ENCODE data around the gene ARRB1.

The ARRB1 gene

GRCh38 chr11:75293903-75294302 is 57.6 kb downstream of the ARRB1 start:
- Histone ChIP-seq H3K36me3 (ENCODE audit: control insufficient read depth, insufficient read depth, low read length) (no peaks in the 10 kb centered on the region), H3K9ac (ENCODE audit: low read depth, low read length) (no peak overlapping the region), H3K27ac (ENCODE audit: low read depth, low read length) (no peak overlapping the region), H3K4me3 (ENCODE audit: low read depth, low read length) (no peak overlapping the region), H3K27me3 (ENCODE audit: control insufficient read depth, insufficient read depth, low read length) (no peaks in the 10 kb centered on the region), H3K4me1 (ENCODE audit: control insufficient read depth, insufficient read depth, low read length) (no peaks in the 10 kb centered on the region), H3K9me3 (ENCODE audit: control insufficient read depth, insufficient read depth, low read length) (no peaks in the 10 kb centered on the region)

DNA sequence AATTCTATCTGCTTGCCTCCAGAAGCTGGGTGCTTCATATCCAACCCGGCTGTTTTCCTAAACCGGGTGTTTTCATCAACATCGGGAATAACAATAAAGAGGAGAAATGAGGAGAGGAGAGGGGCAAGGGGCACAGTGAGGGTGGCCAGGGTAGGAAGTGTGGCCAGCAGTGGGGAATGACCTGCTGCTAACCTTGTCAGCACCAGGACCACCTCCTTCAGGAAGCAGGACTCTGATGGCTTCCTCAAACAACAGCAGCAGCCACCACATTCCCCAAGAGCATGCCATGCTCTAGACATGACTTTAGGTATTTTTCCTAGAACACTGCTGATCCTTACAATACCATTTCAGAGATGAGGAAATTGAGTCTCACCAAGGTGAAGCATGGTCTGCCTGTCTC is 58.5 kb downstream of the ARRB1 start:
- no peak overlapping the region for H3K4me3 ChIP-seq (ENCODE audit: low read depth, low read length)
- H3K27ac ChIP-seq (ENCODE audit: low read depth, low read length), result no peak overlapping the region
- no peaks in the 10 kb centered on the region for H3K4me1 ChIP-seq (ENCODE audit: control insufficient read depth, insufficient read depth, low read length)
- no peaks in the 10 kb centered on the region for H3K27me3 ChIP-seq (ENCODE audit: control insufficient read depth, insufficient read depth, low read length)
- H3K9ac ChIP-seq (ENCODE audit: low read depth, low read length), result no peak overlapping the region
- H3K9me3 ChIP-seq (ENCODE audit: control insufficient read depth, insufficient read depth, low read length), result no peaks in the 10 kb centered on the region
- H3K36me3 ChIP-seq (ENCODE audit: control insufficient read depth, insufficient read depth, low read length), result no peaks in the 10 kb centered on the region

DNA sequence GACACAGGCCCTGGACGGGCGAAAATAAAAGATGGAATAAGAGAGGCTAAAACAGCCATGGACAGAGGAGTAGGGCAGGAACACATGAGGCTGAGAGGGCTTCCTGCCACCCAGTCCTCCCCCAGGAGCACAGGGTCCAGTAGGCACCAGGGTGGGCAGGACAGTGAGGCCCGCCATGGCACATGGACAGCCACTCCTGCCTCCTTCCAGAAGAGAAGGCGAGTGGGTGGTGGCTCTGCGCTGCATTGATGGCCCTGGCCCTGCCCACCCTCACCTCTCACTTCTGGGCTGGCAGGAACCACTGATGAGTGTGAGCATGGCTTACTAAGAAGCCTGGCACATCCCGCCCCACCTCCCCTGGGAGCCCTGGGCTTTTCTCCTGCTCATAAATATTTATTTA is 59.7 kb downstream of the ARRB1 start:
- Histone ChIP-seq H3K9me3 (ENCODE audit: control insufficient read depth, insufficient read depth, low read length) (no peaks in the 10 kb centered on the region), H3K27me3 (ENCODE audit: control insufficient read depth, insufficient read depth, low read length) (no peaks in the 10 kb centered on the region), H3K4me1 (ENCODE audit: control insufficient read depth, insufficient read depth, low read length) (no peaks in the 10 kb centered on the region), H3K36me3 (ENCODE audit: control insufficient read depth, insufficient read depth, low read length) (peaks cover 2% of the 10 kb centered on the region; the same call in 1 of the 2 replicates), H3K9ac (ENCODE audit: low read depth, low read length) (no peak overlapping the region), H3K27ac (ENCODE audit: low read depth, low read length) (no peak overlapping the region), H3K4me3 (ENCODE audit: low read depth, low read length) (no peak overlapping the region)

DNA sequence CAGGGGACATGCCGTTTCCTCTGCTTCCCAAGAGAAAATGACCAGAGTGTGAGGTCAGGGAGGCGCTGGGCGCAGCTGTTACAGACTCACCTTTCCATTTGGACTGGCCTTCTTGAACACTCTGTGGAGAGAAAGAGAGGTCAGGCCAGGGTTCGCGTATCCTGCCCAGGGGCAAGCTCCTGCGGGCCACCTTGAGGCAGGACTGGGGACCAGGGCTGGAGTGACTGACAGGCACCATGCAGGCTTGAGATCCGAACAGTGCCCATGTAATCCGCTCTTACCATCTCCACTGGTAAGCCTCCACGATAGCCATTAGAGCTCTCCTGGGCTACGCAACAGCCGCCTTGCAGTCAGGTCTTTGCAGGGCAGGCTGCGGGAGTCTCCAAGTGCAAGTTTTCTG is 61.5 kb downstream of the ARRB1 start:
- Histone ChIP-seq H3K36me3 (ENCODE audit: control insufficient read depth, insufficient read depth, low read length) (peaks cover 2% of the 10 kb centered on the region; the same call in 1 of the 2 replicates), H3K4me3 (ENCODE audit: low read depth, low read length) (no peak overlapping the region), H3K27me3 (ENCODE audit: control insufficient read depth, insufficient read depth, low read length) (no peaks in the 10 kb centered on the region), H3K27ac (ENCODE audit: low read depth, low read length) (no peak overlapping the region), H3K9ac (ENCODE audit: low read depth, low read length) (no peak overlapping the region), H3K4me1 (ENCODE audit: control insufficient read depth, insufficient read depth, low read length) (no peaks in the 10 kb centered on the region), H3K9me3 (ENCODE audit: control insufficient read depth, insufficient read depth, low read length) (no peaks in the 10 kb centered on the region)

DNA sequence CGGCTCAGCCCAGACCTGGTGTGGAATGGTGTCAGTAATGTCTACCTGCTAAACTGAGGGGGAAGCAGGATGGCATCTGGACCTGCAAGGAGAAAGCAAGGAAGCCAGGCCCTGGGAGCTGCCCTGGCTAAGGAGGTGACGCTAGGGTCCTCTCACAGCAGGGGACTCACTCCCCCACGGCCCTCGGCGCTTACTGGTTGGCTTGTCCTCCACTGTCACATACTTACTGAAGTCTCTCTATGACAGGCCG is 62.0 kb downstream of the ARRB1 start:
- Histone ChIP-seq H3K27me3 (ENCODE audit: control insufficient read depth, insufficient read depth, low read length) (no peaks in the 10 kb centered on the region), H3K9ac (ENCODE audit: low read depth, low read length) (no peak overlapping the region), H3K4me1 (ENCODE audit: control insufficient read depth, insufficient read depth, low read length) (no peaks in the 10 kb centered on the region), H3K27ac (ENCODE audit: low read depth, low read length) (no peak overlapping the region), H3K36me3 (ENCODE audit: control insufficient read depth, insufficient read depth, low read length) (peaks cover 2% of the 10 kb centered on the region; the same call in 1 of the 2 replicates), H3K9me3 (ENCODE audit: control insufficient read depth, insufficient read depth, low read length) (no peaks in the 10 kb centered on the region), H3K4me3 (ENCODE audit: low read depth, low read length) (no peak overlapping the region)

- H3K4me3 ChIP-seq (ENCODE audit: low read depth, low read length), result no peak overlapping the region
- H3K36me3 ChIP-seq (ENCODE audit: control insufficient read depth, insufficient read depth, low read length), result peaks cover 2% of the 10 kb centered on the region; the same call in 1 of the 2 replicates
- no peaks in the 10 kb centered on the region for H3K9me3 ChIP-seq (ENCODE audit: control insufficient read depth, insufficient read depth, low read length)
- H3K27me3 ChIP-seq (ENCODE audit: control insufficient read depth, insufficient read depth, low read length), result no peaks in the 10 kb centered on the region
- no peak overlapping the region for H3K27ac ChIP-seq (ENCODE audit: low read depth, low read length)
- no peaks in the 10 kb centered on the region for H3K4me1 ChIP-seq (ENCODE audit: control insufficient read depth, insufficient read depth, low read length)
- no peak overlapping the region for H3K9ac ChIP-seq (ENCODE audit: low read depth, low read length)
Measured at GRCh38 chr11:75287579-75287978, 63.9 kb downstream of the ARRB1 start.

- Histone ChIP-seq H3K27me3 (ENCODE audit: control insufficient read depth, insufficient read depth, low read length) (no peaks in the 10 kb centered on the region), H3K36me3 (ENCODE audit: control insufficient read depth, insufficient read depth, low read length) (peaks cover 2% of the 10 kb centered on the region; the same call in 1 of the 2 replicates), H3K27ac (ENCODE audit: low read depth, low read length) (no peak overlapping the region), H3K9me3 (ENCODE audit: control insufficient read depth, insufficient read depth, low read length) (no peaks in the 10 kb centered on the region), H3K9ac (ENCODE audit: low read depth, low read length) (no peak overlapping the region), H3K4me1 (ENCODE audit: control insufficient read depth, insufficient read depth, low read length) (no peaks in the 10 kb centered on the region), H3K4me3 (ENCODE audit: low read depth, low read length) (no peak overlapping the region)
Measured at GRCh38 chr11:75286826-75287465, 64.5 kb downstream of the ARRB1 start.

GRCh38 chr11:75285776-75286360 is 65.6 kb downstream of the ARRB1 start:
- no peak overlapping the region for H3K9ac ChIP-seq (ENCODE audit: low read depth, low read length)
- H3K27ac ChIP-seq (ENCODE audit: low read depth, low read length), result no peak overlapping the region
- no peaks in the 10 kb centered on the region for H3K9me3 ChIP-seq (ENCODE audit: control insufficient read depth, insufficient read depth, low read length)
- no peaks in the 10 kb centered on the region for H3K27me3 ChIP-seq (ENCODE audit: control insufficient read depth, insufficient read depth, low read length)
- H3K4me1 ChIP-seq (ENCODE audit: control insufficient read depth, insufficient read depth, low read length), result no peaks in the 10 kb centered on the region
- H3K36me3 ChIP-seq (ENCODE audit: control insufficient read depth, insufficient read depth, low read length), result peaks cover 2% of the 10 kb centered on the region; the same call in 1 of the 2 replicates
- no peak overlapping the region for H3K4me3 ChIP-seq (ENCODE audit: low read depth, low read length)

- Histone ChIP-seq H3K9me3 (ENCODE audit: control insufficient read depth, insufficient read depth, low read length) (no peaks in the 10 kb centered on the region), H3K4me1 (ENCODE audit: control insufficient read depth, insufficient read depth, low read length) (no peaks in the 10 kb centered on the region), H3K36me3 (ENCODE audit: control insufficient read depth, insufficient read depth, low read length) (peaks cover 2% of the 10 kb centered on the region; the same call in 1 of the 2 replicates), H3K27ac (ENCODE audit: low read depth, low read length) (no peak overlapping the region), H3K27me3 (ENCODE audit: control insufficient read depth, insufficient read depth, low read length) (no peaks in the 10 kb centered on the region), H3K4me3 (ENCODE audit: low read depth, low read length) (no peak overlapping the region), H3K9ac (ENCODE audit: low read depth, low read length) (no peak overlapping the region)
Measured at GRCh38 chr11:75283391-75283931, 68.0 kb downstream of the ARRB1 start.

GRCh38 chr11:75281469-75282095 is 69.9 kb downstream of the ARRB1 start:
- Histone ChIP-seq H3K9me3 (ENCODE audit: control insufficient read depth, insufficient read depth, low read length) (no peaks in the 10 kb centered on the region), H3K4me1 (ENCODE audit: control insufficient read depth, insufficient read depth, low read length) (no peaks in the 10 kb centered on the region), H3K27ac (ENCODE audit: low read depth, low read length) (no peak overlapping the region), H3K27me3 (ENCODE audit: control insufficient read depth, insufficient read depth, low read length) (no peaks in the 10 kb centered on the region), H3K4me3 (ENCODE audit: low read depth, low read length) (no peak overlapping the region), H3K36me3 (ENCODE audit: control insufficient read depth, insufficient read depth, low read length) (no peaks in the 10 kb centered on the region; the same call in 1 of the 2 replicates), H3K9ac (ENCODE audit: low read depth, low read length) (no peak overlapping the region)

DNA sequence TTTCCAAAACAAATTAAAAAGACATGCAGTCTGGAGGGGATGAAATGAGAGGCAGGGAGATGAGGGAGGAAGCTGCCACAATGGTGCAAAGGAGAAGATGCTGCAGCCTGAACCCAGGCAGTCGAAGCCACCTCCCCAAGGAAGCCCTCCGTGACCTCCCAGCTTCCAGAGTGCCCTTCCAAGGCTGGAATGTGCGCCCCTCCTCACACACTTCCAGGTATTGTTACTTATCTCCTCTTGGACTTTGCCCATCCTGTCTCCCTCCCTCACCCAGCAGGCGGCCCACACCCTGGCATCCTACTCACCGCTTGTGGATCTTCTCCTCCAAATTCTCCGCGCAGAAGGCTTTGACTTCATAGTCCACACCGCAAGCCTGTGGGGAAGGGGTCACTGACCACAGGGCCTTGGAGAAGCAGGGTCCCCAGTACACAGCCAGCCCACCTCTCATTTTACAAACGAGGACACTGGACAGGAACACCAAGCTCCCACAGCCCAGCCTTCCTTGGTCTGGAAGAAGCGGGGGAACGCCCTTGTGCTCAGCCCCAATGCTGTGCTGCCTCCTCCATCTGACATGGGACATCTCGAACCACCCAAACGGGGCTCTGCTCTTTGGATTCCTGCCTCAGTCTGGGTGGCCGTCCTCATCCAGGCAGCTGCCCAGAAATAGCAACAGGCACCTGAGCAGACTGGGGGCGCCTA is 70.5 kb downstream of the ARRB1 start:
- no peaks in the 10 kb centered on the region for H3K4me1 ChIP-seq (ENCODE audit: control insufficient read depth, insufficient read depth, low read length)
- H3K9me3 ChIP-seq (ENCODE audit: control insufficient read depth, insufficient read depth, low read length), result no peaks in the 10 kb centered on the region
- H3K4me3 ChIP-seq (ENCODE audit: low read depth, low read length), result no peak overlapping the region
- peaks cover 2% of the 10 kb centered on the region; the same call in 1 of the 2 replicates for H3K36me3 ChIP-seq (ENCODE audit: control insufficient read depth, insufficient read depth, low read length)
- H3K27me3 ChIP-seq (ENCODE audit: control insufficient read depth, insufficient read depth, low read length), result no peaks in the 10 kb centered on the region
- no peak overlapping the region for H3K9ac ChIP-seq (ENCODE audit: low read depth, low read length)
- H3K27ac ChIP-seq (ENCODE audit: low read depth, low read length), result no peak overlapping the region

All from HUES48 (cell line).